ENCODE results near the gene SOST.

DNA sequence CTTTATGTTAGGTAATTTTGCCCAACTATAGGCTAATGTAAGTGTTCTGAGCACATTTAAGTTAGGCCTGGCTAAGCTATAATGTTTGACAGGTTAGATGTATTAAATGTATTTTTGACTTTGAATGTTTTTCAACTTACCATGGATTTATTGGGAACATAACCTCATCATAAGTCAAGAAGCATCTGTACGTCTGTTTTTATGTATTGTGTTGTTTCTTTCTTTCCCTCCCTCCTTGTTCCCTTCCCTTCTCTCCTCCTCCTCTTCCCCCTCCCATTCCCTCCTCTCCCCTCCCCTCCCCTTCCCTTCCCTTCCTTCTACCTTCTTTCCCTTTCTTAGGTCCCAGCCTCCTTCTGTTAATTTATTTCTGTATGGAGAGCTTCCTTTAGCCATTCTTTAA is 30.9 kb upstream of the SOST start:
- no peak for TF ChIP-seq EZH2 (IDR thresholded peaks at IDR 0.05; ENCODE audit: insufficient read depth, low read length)
- TF ChIP-seq, protein P1, sequence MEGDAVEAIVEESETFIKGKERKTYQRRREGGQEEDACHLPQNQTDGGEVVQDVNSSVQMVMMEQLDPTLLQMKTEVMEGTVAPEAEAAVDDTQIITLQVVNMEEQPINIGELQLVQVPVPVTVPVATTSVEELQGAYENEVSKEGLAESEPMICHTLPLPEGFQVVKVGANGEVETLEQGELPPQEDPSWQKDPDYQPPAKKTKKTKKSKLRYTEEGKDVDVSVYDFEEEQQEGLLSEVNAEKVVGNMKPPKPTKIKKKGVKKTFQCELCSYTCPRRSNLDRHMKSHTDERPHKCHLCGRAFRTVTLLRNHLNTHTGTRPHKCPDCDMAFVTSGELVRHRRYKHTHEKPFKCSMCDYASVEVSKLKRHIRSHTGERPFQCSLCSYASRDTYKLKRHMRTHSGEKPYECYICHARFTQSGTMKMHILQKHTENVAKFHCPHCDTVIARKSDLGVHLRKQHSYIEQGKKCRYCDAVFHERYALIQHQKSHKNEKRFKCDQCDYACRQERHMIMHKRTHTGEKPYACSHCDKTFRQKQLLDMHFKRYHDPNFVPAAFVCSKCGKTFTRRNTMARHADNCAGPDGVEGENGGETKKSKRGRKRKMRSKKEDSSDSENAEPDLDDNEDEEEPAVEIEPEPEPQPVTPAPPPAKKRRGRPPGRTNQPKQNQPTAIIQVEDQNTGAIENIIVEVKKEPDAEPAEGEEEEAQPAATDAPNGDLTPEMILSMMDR (IDR thresholded peaks at IDR 0.05; ENCODE audit: insufficient read depth, low read depth, low read length) = no peak
